ENCODE data around the gene GSTM2.

Gene GSTM2

DNA sequence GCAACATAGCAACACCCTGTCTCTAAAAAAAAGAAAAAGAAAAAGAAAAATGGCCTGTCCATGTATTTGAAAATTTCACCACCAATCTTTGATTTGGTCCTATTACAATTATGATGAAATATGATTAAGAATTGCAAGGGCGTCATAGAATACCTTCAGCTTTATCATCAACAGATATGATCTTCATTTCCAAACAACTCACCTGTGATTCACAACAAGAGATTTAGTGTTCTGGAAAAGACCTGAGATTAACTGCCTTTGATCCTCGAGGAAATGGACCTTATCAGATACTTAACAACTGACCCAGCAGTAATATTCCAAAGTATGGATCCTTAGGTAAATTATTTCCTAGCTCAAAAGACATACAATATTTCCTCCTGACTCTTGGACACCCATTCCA is 15.5 kb upstream of the GSTM2 start:
- TF ChIP-seq, protein P1, sequence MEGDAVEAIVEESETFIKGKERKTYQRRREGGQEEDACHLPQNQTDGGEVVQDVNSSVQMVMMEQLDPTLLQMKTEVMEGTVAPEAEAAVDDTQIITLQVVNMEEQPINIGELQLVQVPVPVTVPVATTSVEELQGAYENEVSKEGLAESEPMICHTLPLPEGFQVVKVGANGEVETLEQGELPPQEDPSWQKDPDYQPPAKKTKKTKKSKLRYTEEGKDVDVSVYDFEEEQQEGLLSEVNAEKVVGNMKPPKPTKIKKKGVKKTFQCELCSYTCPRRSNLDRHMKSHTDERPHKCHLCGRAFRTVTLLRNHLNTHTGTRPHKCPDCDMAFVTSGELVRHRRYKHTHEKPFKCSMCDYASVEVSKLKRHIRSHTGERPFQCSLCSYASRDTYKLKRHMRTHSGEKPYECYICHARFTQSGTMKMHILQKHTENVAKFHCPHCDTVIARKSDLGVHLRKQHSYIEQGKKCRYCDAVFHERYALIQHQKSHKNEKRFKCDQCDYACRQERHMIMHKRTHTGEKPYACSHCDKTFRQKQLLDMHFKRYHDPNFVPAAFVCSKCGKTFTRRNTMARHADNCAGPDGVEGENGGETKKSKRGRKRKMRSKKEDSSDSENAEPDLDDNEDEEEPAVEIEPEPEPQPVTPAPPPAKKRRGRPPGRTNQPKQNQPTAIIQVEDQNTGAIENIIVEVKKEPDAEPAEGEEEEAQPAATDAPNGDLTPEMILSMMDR (IDR thresholded peaks at IDR 0.05; ENCODE audit: insufficient read depth, low read length, poor library complexity, severe bottlenecking): no peak
- no peak for DNase-seq (ENCODE audit: extremely low read depth, insufficient read length)
- Histone ChIP-seq H3K4me3 (replicated peaks; ENCODE audit: low read depth, low read length) (no peak overlapping the region), H3K36me3 (ENCODE audit: control insufficient read depth, insufficient read depth, low read length) (no peaks in the 10 kb centered on the region), H3K27me3 (replicated peaks; ENCODE audit: control insufficient read depth, insufficient read depth, low read length) (no peaks in the 10 kb centered on the region)

DNA sequence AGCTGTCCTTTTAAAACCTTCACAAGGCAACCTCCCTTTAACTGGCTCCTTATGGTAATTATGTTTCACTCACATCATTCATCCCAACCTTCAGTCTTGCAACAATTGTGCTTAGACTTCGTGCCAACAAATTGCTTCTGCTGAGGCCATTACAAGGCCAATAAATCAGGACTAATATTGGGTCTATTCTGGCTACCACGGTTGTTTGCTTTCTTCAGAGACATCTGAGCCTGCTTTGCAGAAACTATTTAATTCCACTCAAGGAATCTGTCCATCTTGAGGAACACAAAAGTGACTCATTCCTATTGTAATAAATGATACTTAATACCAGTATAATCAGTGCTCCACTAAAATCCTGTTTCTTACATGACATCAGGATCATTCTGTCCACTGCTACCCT is 14.6 kb upstream of the GSTM2 start:
- TF ChIP-seq, protein P1 (IDR thresholded peaks at IDR 0.05; ENCODE audit: insufficient read depth, low read length, poor library complexity, severe bottlenecking): no peak
- Histone ChIP-seq H3K36me3 (ENCODE audit: control insufficient read depth, insufficient read depth, low read length) (no peaks in the 10 kb centered on the region), H3K4me3 (replicated peaks; ENCODE audit: low read depth, low read length) (no peak overlapping the region), H3K27me3 (replicated peaks; ENCODE audit: control insufficient read depth, insufficient read depth, low read length) (no peaks in the 10 kb centered on the region)
- no peak for DNase-seq (ENCODE audit: extremely low read depth, insufficient read length)

DNA sequence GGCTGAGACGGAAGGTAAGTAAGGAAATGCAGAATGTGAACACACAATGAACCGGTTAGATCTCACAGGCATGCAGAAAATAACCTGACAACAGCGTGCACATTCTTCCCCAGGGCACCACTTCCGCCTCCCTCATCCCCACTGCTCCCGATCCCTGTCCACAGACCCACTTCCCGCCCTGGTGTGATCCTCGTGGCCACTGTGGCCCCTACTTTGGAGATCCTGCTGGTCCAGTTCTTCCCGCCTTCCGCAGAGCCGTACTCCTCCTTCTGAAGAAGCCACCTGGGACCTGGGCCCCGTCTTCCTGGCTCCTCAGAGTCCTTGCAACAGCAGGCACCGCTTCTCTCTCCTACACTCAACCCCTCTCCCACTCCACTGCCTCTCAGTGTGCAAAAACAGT is 13.3 kb upstream of the GSTM2 start:
- no peak overlapping the region for H3K4me3 ChIP-seq (replicated peaks; ENCODE audit: low read depth, low read length)
- no peaks in the 10 kb centered on the region for H3K36me3 ChIP-seq (ENCODE audit: control insufficient read depth, insufficient read depth, low read length)
- TF ChIP-seq, protein P1 (IDR thresholded peaks at IDR 0.05; ENCODE audit: insufficient read depth, low read length, poor library complexity, severe bottlenecking): no peak
- H3K27me3 ChIP-seq (replicated peaks; ENCODE audit: control insufficient read depth, insufficient read depth, low read length): no peaks in the 10 kb centered on the region
- no peak for DNase-seq (ENCODE audit: extremely low read depth, insufficient read length)

DNA sequence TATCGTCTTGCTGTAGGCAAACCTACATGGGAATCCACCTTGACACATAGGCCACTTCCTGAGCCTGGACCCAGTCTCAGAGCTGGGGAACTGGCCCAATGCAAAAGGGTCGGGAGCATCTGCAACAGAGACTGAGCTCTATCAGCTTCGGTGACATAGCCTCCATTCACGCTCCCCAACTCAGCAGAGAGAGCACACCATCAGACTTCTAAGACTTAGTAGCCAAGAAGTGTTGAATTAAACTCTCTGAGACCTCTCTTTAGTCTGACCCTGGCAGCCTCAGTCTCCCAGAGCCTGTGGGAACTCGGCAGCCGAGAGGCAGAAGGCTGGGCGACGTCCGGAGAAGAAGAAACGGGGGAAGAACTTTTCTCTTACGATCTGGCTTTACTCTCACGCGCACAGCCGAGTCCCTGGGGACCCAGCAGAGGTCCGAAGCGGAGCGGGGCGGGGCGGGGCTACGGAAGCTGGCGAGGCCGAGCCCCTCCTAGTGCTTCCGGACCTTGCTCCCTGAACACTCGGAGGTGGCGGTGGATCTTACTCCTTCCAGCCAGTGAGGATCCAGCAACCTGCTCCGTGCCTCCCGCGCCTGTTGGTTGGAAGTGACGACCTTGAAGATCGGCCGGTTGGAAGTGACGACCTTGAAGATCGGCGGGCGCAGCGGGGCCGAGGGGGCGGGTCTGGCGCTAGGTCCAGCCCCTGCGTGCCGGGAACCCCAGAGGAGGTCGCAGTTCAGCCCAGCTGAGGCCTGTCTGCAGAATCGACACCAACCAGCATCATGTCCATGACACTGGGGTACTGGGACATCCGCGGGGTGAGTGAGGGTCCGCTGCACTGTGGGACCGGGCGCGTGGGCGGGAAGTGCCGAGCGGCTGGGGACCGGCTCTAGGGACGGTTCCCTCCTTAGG is 12.0 kb upstream of the GSTM2 start, which contains the start of gene GSTM4:
TSS of gene GSTM4 (plus strand) at position 485 of the 905 bp plus-strand sequence. CDS start at position 776, 291 bp downstream.
- H3K4me3 ChIP-seq (replicated peaks; ENCODE audit: low read depth, low read length): peak within 1 kb of the TSS; percentile 74
- H3K27me3 ChIP-seq (replicated peaks; ENCODE audit: control insufficient read depth, insufficient read depth, low read length): no peaks in the 10 kb centered on the region
- TF ChIP-seq, protein P1 (IDR thresholded peaks at IDR 0.05; ENCODE audit: insufficient read depth, low read length, poor library complexity, severe bottlenecking): no peak
- H3K36me3 ChIP-seq (ENCODE audit: control insufficient read depth, insufficient read depth, low read length): no peaks in the 10 kb centered on the region; the same call in 1 of the 2 replicates
- DNase-seq (ENCODE audit: extremely low read depth, insufficient read length): peak; percentile 86

DNA sequence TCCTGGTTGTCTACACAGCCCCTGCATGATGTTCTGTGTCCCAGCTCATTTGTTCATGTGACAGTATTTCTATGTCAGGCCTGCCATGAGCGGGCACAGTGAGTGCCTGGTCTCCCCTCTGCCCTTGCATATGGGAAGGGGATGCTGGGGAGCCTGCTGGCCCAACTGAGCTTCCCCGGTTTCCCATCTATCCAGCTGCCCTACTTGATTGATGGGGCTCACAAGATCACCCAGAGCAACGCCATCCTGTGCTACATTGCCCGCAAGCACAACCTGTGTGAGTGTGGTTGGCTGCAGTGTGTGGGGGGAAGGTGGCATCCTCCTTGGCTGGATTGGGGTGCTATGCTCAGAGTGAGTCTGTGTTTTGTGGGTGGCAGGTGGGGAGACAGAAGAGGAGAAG is 10.5 kb upstream of the GSTM2 start:
- DNase-seq (ENCODE audit: extremely low read depth, insufficient read length): no peak
- TF ChIP-seq, protein P1 (IDR thresholded peaks at IDR 0.05; ENCODE audit: insufficient read depth, low read length, poor library complexity, severe bottlenecking): no peak
- Histone ChIP-seq H3K36me3 (ENCODE audit: control insufficient read depth, insufficient read depth, low read length) (no peaks in the 10 kb centered on the region; the same call in none of the 2 replicates), H3K4me3 (replicated peaks; ENCODE audit: low read depth, low read length) (no peak overlapping the region), H3K27me3 (replicated peaks; ENCODE audit: control insufficient read depth, insufficient read depth, low read length) (no peaks in the 10 kb centered on the region)
